Measurements from ENCODE around the gene SLC1A7.

DNA sequence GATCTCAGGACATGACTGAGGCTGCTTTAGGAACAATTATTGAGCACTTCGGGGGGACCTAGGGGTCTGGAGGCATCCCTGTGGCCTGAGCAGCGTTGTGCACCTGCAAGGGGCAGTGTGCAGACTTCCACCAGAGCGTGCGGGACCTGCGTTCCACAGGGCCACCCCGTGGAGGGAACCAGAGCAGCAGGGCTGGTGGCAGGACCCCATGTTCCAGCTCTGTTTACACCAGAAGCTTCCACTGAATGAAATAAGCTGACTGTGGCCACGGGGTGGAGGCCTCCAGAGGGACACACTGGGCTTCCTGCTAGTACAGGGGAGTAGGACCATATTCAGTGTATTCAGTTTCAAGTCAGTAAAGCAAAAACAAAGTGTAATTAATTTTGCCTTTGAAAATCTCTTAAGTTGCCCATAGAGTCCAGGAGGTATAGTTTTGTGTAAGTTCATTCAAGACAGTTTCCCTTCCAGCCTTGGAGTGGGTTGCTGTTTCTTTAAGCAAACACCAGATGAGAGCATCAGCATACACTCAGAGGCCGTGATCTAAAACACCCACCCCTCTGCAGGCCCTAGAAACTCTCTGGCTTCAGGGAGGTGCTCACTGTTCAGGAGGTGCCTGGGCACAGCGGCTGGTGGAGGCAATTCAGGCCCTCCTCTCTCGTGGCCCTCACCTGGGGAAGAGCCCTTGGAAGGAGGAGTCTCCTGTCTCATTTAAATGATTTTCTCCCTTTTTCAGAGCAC lies 16.6 kb downstream of the SLC1A7 start:
- no peak for TF ChIP-seq CTCF (IDR thresholded peaks at IDR 0.05; ENCODE audit: low read depth, low read length, poor library complexity, severe bottlenecking)
- TF ChIP-seq EZH2phosphoT487 (IDR thresholded peaks at IDR 0.05; ENCODE audit: borderline replicate concordance, low read length), result no peak
